GM19035 (cell line): ENCODE measurements around the gene CACNA2D4.

ENCODE experiments used
- ATAC-seq: cut with Tn5 transposase; IDR thresholded peaks from one replicate; pipeline ENCODE4 v1.9.1; 2021; ENCODE audit not compliant: unreplicated experiment

CACNA2D4 gene

DNA sequence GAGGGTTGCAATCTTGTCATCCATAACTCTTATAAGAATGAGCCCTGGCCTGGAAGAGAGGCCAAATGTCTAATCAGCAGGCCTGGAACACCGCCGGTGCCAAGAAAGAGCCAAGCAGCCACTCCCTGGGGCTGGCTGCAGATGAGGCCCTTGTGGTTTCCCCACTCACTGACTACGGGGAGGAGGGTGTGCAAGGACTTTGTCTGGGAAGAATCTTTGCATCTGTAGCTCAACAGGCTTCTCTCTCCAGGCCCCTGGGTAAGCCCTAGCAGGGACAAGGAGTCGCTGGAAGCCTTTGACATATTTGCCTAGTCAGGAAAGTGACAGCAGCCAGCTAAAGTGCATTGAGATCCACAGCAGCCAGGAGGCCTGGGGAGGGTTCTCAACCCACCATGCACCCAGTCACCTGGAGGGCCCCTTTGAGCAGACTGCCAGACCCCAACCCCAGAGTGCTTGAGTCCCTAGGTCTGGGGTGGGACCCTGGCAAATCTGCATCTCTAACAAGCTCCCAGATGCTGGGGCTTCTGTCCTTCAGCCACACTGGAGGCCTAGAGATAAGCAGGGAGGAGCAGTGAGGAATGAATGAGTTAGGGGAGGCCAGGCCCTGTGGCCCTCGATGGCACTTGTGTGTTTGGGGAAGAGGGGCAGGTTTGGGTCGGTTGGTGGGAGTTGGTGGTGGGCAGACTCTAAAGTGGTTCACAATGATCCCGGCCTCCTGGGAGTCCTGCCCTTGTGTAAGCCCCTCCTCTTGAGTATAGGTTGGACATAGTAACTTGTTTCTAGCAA, 112.0 kb downstream of the CACNA2D4 start:
- no peak for ATAC-seq

DNA sequence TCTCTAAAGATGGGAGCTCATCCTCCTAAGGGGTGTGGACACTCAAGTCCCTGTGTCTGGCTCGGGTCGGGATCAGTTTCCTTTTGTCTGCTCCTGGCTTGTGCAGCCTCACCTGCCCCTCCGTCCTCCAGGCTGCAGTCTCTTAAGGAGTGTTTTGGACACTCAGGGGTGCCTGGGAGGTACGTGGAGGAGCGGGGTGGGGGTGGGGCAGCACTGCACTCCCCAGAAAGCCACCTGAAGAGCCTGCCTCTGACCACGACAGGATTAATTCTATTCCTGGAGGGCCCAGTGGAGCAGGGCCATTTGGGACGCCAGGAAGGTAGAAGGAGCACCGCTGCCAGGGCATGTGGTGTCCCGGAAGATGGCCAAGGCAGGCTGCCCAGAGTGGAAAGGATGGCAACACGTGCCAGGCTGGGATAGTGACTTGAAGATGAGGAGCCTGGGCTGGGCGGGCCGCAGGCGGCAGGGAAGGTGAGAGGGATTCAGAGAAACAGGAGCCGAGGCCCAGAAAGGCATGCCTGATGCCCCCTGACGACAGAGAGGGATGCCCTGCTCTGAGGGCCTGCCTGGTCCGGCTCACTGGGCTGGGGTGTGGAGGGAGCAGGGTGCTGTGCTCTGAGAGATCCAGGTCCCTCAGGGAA, 112.9 kb downstream of the CACNA2D4 start:
- ATAC-seq: no peak

DNA sequence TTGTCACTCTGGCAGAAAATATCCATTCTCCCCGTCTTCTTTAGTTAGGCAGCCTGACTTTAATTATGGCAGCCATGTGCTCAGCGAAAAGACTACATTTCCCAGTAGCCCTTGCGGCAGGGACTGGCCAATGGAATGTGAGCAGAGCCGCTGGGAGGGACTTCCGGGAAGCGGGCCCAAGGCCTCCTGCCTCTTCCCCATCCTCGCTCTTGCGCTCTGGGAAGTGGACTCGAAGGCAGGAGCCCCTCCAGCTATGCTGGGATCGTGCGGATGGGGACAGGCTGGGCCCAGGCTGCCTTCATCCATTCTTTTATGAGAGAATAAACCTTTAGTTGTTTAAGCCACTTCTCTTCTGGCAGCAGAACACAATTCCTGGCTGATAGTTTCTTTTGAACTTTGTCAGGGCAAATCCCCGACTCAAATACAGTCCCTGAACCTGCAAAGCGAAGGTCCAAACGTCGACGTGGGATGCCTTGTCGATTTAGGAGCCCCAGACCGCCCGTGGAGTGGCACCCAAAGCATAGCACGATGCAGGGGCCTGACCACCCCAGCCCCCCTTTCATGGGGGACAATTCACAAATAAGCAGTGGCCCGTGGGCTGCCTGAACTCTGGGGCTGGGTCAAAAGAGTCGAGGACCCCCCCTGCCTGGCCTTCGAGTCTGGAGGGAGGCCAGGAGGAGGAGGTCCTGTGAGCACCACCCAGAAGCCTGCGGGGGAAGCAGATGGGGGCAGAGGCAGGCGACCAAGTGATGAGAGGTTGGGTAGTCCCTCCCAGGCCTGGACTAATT, 113.7 kb downstream of the CACNA2D4 start:
- peak; percentile 70 for ATAC-seq

DNA sequence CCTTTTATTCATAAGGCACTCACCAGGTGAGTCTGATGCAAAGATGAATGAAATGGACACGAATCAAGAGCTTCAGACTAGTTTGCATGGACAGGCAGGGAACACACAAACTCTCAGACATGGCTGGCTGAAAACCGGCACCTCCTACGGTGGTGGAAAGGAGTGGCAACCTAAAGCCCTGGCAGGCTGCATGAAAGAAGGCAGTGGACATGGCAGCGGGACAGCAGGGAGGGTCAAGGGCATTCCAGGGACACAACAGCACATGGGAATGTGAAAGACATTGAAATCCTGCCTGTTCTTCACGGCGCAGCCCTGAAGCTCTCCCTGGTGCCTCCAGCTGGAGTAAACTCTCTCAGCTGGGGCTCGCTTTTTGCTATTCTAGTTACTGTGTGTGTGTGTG, 114.7 kb downstream of the CACNA2D4 start:
- no peak for ATAC-seq

- ATAC-seq: no peak
Measured at GRCh38 chr12:1801303-1801975, 117.0 kb downstream of the CACNA2D4 start.

DNA sequence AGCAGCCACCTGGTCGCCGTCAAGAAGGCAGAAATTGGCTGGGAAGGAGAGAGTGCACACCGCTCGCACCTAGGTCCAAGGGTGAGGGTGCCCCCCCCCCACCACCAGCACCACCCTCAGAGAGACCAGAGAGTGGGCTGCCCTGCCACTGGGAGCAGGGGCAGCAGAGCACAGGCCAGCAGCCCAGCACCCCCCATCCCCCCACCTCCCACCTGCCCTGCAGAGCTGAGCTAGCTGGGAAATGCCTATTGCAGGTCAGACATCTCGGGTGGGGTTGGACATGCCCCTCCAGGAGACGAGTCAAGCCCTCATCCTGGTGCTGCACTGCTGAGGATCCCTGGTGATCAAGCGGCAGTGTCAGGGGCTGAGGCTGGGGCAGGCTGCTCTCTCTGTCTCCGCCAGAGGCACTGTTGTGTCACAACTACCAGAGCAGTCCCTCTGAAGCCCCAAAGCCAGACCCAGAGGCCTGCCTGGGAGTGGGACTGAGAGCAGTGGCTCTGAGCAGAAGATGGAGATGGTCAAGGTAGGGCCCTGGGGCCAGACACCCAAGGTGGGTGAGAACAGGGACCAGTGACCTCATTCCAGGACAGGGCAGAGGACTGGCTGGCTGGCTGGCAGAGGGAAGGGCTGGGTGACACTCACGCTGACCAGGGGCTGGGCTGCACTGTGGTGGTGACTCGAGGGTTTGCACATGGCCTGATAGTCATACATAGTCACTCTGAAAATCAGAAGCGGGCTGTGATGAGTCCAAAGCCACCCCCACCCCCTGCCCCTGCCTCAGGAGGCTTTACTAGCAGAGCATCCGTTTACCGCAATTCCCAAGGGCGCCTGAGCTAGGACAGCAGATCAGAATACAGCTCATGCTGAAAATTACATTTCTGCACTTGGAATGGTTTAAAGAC, 117.8 kb downstream of the CACNA2D4 start:
- ATAC-seq: peak; percentile 27

GRCh38 chr12:1799882-1800400, 118.5 kb downstream of the CACNA2D4 start:
- no peak for ATAC-seq

GRCh38 chr12:1799051-1799881, 119.2 kb downstream of the CACNA2D4 start:
- ATAC-seq: no peak

- ATAC-seq: no peak
Measured at GRCh38 chr12:1798641-1799020, 119.8 kb downstream of the CACNA2D4 start.

DNA sequence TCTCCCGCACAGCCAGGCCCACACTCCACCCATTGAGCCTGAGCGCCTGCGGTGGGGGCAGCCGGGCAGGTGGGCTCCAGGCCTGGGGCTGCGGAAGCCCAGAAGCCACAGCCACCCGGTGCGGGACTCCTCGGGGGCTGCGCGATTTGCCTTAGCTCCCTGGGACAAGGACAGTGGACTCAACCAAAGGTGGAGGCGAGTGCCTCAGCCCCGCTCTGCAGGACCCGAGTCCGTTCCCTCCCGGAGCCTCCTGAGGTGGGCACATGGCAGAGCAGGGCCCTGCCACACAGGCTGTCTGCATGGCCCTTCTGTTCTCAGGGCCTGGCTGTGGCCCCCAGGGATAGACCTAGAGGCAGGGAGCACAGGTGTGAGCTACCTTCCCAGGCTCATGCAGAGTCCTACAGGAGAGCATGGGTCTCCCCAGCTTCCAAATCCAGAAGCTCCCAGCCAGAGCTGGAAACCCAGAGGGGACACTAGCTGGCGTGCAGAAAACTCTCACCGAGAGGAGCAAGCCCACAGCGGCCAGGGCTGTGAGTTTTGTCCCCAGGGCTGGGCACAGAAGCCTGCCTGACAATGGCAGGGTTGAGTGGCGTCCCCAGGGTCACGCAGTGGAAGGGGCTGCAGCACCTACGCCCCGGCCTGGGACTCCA, 120.3 kb downstream of the CACNA2D4 start:
- no peak for ATAC-seq

GRCh38 chr12:1797011-1797901, 121.2 kb downstream of the CACNA2D4 start:
- peak; percentile 17 for ATAC-seq

GRCh38 chr12:1796515-1797010, 121.9 kb downstream of the CACNA2D4 start:
- peak; percentile 31 for ATAC-seq

- ATAC-seq: peak; percentile 87
Measured at GRCh38 chr12:1795785-1796514, 122.5 kb downstream of the CACNA2D4 start.

DNA sequence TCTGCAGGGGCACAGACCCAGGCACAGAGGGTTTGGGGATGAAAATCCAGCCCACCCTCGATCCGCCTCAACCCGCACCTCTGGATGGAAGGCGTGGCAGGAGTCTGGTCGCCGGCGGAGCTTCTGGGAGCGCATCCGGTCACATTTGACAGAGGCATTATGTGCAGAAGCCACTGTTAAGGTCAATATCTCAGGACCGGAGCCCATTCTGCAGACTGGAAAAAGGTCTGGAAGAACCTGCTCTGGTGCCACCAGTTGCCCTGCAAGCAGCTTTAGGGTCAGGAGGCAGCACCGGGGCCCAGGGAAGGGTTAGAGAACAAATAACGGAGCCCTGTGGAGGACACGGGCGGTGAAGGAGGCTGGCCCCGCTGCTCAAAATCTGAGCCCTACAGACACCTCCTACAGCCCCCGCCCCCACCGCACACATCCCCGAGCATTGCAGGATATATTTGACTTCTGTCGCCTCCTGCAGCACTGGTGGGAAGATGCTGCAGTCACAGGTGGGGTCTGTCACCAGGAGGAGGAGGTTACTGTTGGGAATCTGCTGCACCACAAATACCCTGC, 123.1 kb downstream of the CACNA2D4 start:
- no peak for ATAC-seq

DNA sequence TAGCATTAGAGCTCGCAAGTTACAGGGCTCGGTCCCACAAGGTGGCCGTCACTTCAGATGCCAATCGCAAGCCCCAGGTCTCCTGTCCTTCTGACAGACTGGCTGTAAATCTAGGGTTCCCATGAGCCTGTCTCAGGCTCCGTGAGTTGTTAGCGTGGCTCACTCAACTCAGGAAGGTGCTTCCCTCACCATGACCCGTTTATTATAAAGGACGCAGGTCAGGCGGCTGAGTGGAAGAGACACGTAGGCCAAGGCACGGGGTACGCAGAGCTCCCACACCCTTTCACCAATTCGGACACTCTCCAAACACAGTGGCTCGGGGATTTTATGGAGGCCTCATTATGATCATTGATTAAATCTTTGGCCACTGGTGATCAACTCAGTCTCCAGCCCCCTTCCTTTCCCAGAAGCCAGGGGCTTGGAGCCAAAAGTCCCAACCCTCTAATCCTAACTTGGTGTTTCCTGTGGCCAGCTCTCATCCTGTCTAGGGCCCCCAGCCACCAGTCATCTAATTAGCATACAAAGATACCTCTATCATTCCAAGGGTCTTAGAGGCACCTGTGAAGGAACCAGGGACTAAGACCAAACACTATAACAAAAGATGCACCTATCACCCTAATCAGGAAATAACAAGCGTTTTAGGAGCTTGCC, 123.9 kb downstream of the CACNA2D4 start:
- no peak for ATAC-seq
